Keratinocyte (primary cell): ENCODE measurements around the gene ACTN4. TPM values are rescaled to one million over a fixed set of nuclear protein-coding genes. Genes with fewer than 3 reads are reported as not detected.

ENCODE experiments used
- DNase-seq: peaks from one replicate; pipeline ENCODE4 v3.0.0-alpha.2; 2011; ENCODE audit warnings: low read depth, missing footprints, low spot score
- FAIRE-seq: peaks from 2 replicates; lab custom pipeline; 2011; peaks lifted over from hg19 to GRCh38; lab: Jason Lieb, UNC
- H2AFZ ChIP-seq: 2 replicates; pipeline ENCODE4 v1.6.0; 2012; ENCODE audit warnings: low read length, control low read depth, inconsistent platforms; ENCODE audit not compliant: control insufficient read depth
- H3K27ac ChIP-seq: 2 replicates; pipeline ENCODE4 v1.5.1; 2011; ENCODE audit warnings: low read length; ENCODE audit not compliant: control insufficient read depth, insufficient read depth
- H3K27me3 ChIP-seq: 3 replicates; pipeline ENCODE4 v1.6.0; 2011; ENCODE audit warnings: low read length; ENCODE audit not compliant: control insufficient read depth, insufficient read depth; ENCODE audit errors: extremely low read depth
- H3K36me3 ChIP-seq, 2 experiments: 2 replicates in 1 of 2; 3 replicates in 1 of 2; pipeline ENCODE4 v1.5.1; 2011; ENCODE audit warnings: low read length in 2 of 2, mild to moderate bottlenecking in 1 of 2; ENCODE audit not compliant: control insufficient read depth in 2 of 2, insufficient read depth in 2 of 2; ENCODE audit errors: extremely low read depth in 1 of 2
- H3K4me1 ChIP-seq: 3 replicates; pipeline ENCODE4 v1.5.1; 2011; ENCODE audit warnings: low read length; ENCODE audit not compliant: control insufficient read depth, insufficient read depth; ENCODE audit errors: extremely low read depth
- H3K4me2 ChIP-seq: 3 replicates; pipeline ENCODE4 v1.6.0; 2011; ENCODE audit warnings: low read depth, low read length; ENCODE audit not compliant: control insufficient read depth, insufficient read depth; ENCODE audit errors: extremely low read depth
- H3K4me3 ChIP-seq, 3 experiments: fragments of 200-600 bp in 1 of 3; sonication (generic) in 1 of 3; 2 replicates in 2 of 3; 3 replicates in 1 of 3; pipeline ENCODE4 v1.5.1; 2011 to 2016; ENCODE audit warnings: low read length in 3 of 3, mild to moderate bottlenecking in 3 of 3, control low read depth in 2 of 3, inconsistent platforms in 1 of 3, low read depth in 1 of 3, mixed read lengths in 1 of 3, mixed run types in 1 of 3, moderate library complexity in 1 of 3; ENCODE audit not compliant: control insufficient read depth in 2 of 3, insufficient read depth in 2 of 3; ENCODE audit errors: extremely low read depth in 1 of 3
- H3K79me2 ChIP-seq: 2 replicates; pipeline ENCODE4 v1.6.0; 2012; ENCODE audit warnings: low read length; ENCODE audit not compliant: control insufficient read depth, insufficient read depth
- H3K9ac ChIP-seq: 3 replicates; pipeline ENCODE4 v1.6.0; 2011; ENCODE audit warnings: low read length; ENCODE audit not compliant: control insufficient read depth, insufficient read depth; ENCODE audit errors: extremely low read depth
- H3K9me1 ChIP-seq: 3 replicates; pipeline ENCODE4 v1.6.0; 2011; ENCODE audit warnings: low read length; ENCODE audit not compliant: control insufficient read depth, insufficient read depth; ENCODE audit errors: extremely low read depth
- H3K9me3 ChIP-seq: 2 replicates; pipeline ENCODE4 v1.5.1; 2012; ENCODE audit warnings: low read depth, low read length; ENCODE audit not compliant: control insufficient read depth
- H4K20me1 ChIP-seq: 3 replicates; pipeline ENCODE4 v1.6.0; 2011; ENCODE audit warnings: low read length; ENCODE audit not compliant: control insufficient read depth, insufficient read depth; ENCODE audit errors: extremely low read depth
- EZH2 ChIP-seq: IDR thresholded peaks from one replicate; pipeline ENCODE4 v1.6.1; 2012; ENCODE audit warnings: inconsistent platforms, mild to moderate bottlenecking, low read length, moderate library complexity
- dilution Hi-C: fragments of 300-500 bp; cut with MboI; formaldehyde crosslinking; loops from one replicate; pipeline ENCODE4 v1.7.0; 2020; ENCODE audit warnings: low sequenced_read_pairs; ENCODE audit not compliant: extremely low pct_ligation_motif_present
- polyA plus RNA-seq, 5 experiments: library from polyadenylated mRNA; depleted of rRNA in 3 of 5; stranded (reverse) in 3 of 5; stranded (forward) in 1 of 5; unstranded in 1 of 5; fragments of >200 nt; gene quantifications; 1 replicate in 1 of 5; 2 replicates in 3 of 5; 3 replicates in 1 of 5; pipeline versions ENCODE4 v1.2.1 to v1.2.3, GENCODE V29; 2011 to 2012; ENCODE audit warnings: missing spikeins in 2 of 5, low read depth in 1 of 5, low replicate concordance in 1 of 5
- TF ChIP-seq, protein P1 (sequence below), 3 experiments: IDR thresholded peaks in 1 of 3; conservative IDR thresholded peaks in 1 of 3; optimal IDR thresholded peaks in 1 of 3; 2 replicates in 2 of 3; 3 replicates in 1 of 3; pipeline versions ENCODE3 to v1.5.1; 2011; ENCODE audit warnings: low read length in 3 of 3, mild to moderate bottlenecking in 3 of 3, moderate library complexity in 2 of 3, control low read depth in 1 of 3, inconsistent platforms in 1 of 3; ENCODE audit not compliant: insufficient read depth in 2 of 3; ENCODE audit errors: extremely low read depth in 1 of 3

Gene ACTN4
- polyA plus RNA-seq, 1 donor (not counting 4 experiments of a cell fraction or from before 2014, with no cell fraction given) = 463 TPM

GRCh38 chr19:38647966-38648768 is 718 bp downstream of the ACTN4 start:
- peaks cover 0 to under 1% of the 10 kb centered on the region in 2 experiments for H3K36me3 ChIP-seq
- peaks cover 9% of the 10 kb centered on the region for H4K20me1 ChIP-seq
- no peaks in the 10 kb centered on the region for H3K27me3 ChIP-seq
- peaks cover 30% of the 10 kb centered on the region for H3K4me1 ChIP-seq
- H2AFZ ChIP-seq = no peak overlapping the region
- TF ChIP-seq EZH2 = no peak
- no peak for DNase-seq
- peaks cover 57% of the 10 kb centered on the region for H3K79me2 ChIP-seq
- no peaks in the 10 kb centered on the region for H3K9me3 ChIP-seq
- FAIRE-seq = no peak
- H3K4me2 ChIP-seq = peak overlapping the region; percentile 71
- peak overlapping the region; percentile 99 for H3K9ac ChIP-seq
- peak overlapping the region; percentile 96 to 100 (median 98) for H3K4me3 ChIP-seq
- H3K27ac ChIP-seq = peak overlapping the region; percentile 98
- H3K9me1 ChIP-seq = no peaks in the 10 kb centered on the region
- dilution Hi-C loops = no loop called here

GRCh38 chr19:38648769-38649304 is 1.4 kb downstream of the ACTN4 start:
- peaks cover 0 to 7% of the 10 kb centered on the region in 2 experiments for H3K36me3 ChIP-seq
- peaks cover 9% of the 10 kb centered on the region for H4K20me1 ChIP-seq
- H3K4me3 ChIP-seq = peak overlapping the region; percentile 96 to 100 (median 98)
- peak overlapping the region; percentile 71 for H3K4me2 ChIP-seq
- no peaks in the 10 kb centered on the region for H3K9me3 ChIP-seq
- peak overlapping the region; percentile 99 for H3K9ac ChIP-seq
- H3K9me1 ChIP-seq = no peaks in the 10 kb centered on the region
- dilution Hi-C loops = no loop called here
- H3K79me2 ChIP-seq = peaks cover 64% of the 10 kb centered on the region
- DNase-seq (no peak), FAIRE-seq (no peak)
- no peaks in the 10 kb centered on the region for H3K27me3 ChIP-seq
- no peak for TF ChIP-seq EZH2
- TF ChIP-seq, protein P1, sequence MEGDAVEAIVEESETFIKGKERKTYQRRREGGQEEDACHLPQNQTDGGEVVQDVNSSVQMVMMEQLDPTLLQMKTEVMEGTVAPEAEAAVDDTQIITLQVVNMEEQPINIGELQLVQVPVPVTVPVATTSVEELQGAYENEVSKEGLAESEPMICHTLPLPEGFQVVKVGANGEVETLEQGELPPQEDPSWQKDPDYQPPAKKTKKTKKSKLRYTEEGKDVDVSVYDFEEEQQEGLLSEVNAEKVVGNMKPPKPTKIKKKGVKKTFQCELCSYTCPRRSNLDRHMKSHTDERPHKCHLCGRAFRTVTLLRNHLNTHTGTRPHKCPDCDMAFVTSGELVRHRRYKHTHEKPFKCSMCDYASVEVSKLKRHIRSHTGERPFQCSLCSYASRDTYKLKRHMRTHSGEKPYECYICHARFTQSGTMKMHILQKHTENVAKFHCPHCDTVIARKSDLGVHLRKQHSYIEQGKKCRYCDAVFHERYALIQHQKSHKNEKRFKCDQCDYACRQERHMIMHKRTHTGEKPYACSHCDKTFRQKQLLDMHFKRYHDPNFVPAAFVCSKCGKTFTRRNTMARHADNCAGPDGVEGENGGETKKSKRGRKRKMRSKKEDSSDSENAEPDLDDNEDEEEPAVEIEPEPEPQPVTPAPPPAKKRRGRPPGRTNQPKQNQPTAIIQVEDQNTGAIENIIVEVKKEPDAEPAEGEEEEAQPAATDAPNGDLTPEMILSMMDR (optimal IDR thresholded peaks at IDR 0.05 in 1 of 3, IDR thresholded peaks at IDR 0.05 in 1 of 3, conservative IDR thresholded peaks at IDR 0.05 in 1 of 3; ENCODE audit: extremely low read depth in 1 of 3, insufficient read depth in 2 of 3, low read length in 3 of 3) = no peak
- peaks cover 37% of the 10 kb centered on the region for H3K4me1 ChIP-seq
- H3K27ac ChIP-seq = peak overlapping the region; percentile 98
- no peak overlapping the region for H2AFZ ChIP-seq
